GM10266 (cell line): Measurements from ENCODE around the gene COG1.

Source experiments
- DNase-seq: peaks from one replicate; pipeline ENCODE4 v3.0.0; 2012; ENCODE audit errors: extremely low spot score
- CTCF ChIP-seq: IDR thresholded peaks from 2 replicates; pipeline ENCODE4 v1.5.1; 2012; ENCODE audit warnings: mild to moderate bottlenecking, low read depth; ENCODE audit not compliant: control insufficient read depth, insufficient read depth; ENCODE audit errors: missing control alignments

The COG1 gene

GRCh38 chr17:73201215-73202069 is 8.6 kb downstream of the COG1 start:
- TF ChIP-seq CTCF: no peak
- no peak for DNase-seq

- no peak for DNase-seq
- TF ChIP-seq CTCF: no peak
Observed at GRCh38 chr17:73203135-73203787, 10.4 kb downstream of the COG1 start.

GRCh38 chr17:73203788-73204479 is 11.1 kb downstream of the COG1 start:
- TF ChIP-seq CTCF: no peak
- DNase-seq: no peak

GRCh38 chr17:73205459-73205961 is 12.7 kb downstream of the COG1 start:
- DNase-seq: no peak

GRCh38 chr17:73208139-73208827 is 15.4 kb downstream of the COG1 start:
- DNase-seq: no peak
- no peak for TF ChIP-seq CTCF

More at GRCh38 chr17:73205459-73205961, 12.7 kb downstream of the COG1 start:
- TF ChIP-seq CTCF: no peak

- no peak for DNase-seq
- no peak for TF ChIP-seq CTCF
Observed at GRCh38 chr17:73209436-73209835, 16.6 kb downstream of the COG1 start.
